Caco-2 (cell line): Measurements from ENCODE around the gene STAMBP. TPM values are rescaled to one million over a fixed set of nuclear protein-coding genes. Genes with fewer than 3 reads are reported as not detected.
A peak's percentile ranks its signal among the peaks of the same experiment; 100 is the strongest.
"Not testable (repeated sequence)": the region's sequence is repeated elsewhere in the genome, so short reads cannot be mapped to it uniquely, and the experiment has no call there.

ENCODE experiments used
- BruUV-seq: library from RNA; stranded (reverse); fragments of 400-500 nt; replicated peaks from 2 replicates; lab custom pipeline; 2021; lab: Mats Ljungman, UMichigan
- CTCF ChIA-PET: fragments of 300-600 bp; sonication (Branson Sonifier 250); formaldehyde crosslinking; loops from one replicate; lab custom pipeline; 2022; ENCODE audit warnings: antibody characterized with exemption; lab: Charles Lee
- POLR2A ChIA-PET: fragments of 300-600 bp; sonication (Branson Sonifier 250); formaldehyde crosslinking; loops from one replicate; lab custom pipeline; 2022; ENCODE audit warnings: antibody characterized with exemption; lab: Charles Lee
- DNase-seq, 2 experiments: peaks; one replicate each; pipeline versions ENCODE4 v3.0.0 to v3.0.0-alpha.2; 2020 to 2022
- H3K27me3 ChIP-seq: replicated peaks from 2 replicates; pipeline ENCODE4 v1.6.0; 2011; ENCODE audit warnings: low read length; ENCODE audit not compliant: control insufficient read depth, insufficient read depth
- H3K36me3 ChIP-seq: 2 replicates; pipeline ENCODE4 v1.5.1; 2011; ENCODE audit warnings: low read length; ENCODE audit not compliant: control insufficient read depth, insufficient read depth
- H3K4me1 ChIP-seq: fragments of 250-450 bp; sonication (Bioruptor Pico); 2 replicates; pipeline ENCODE4 v1.5.1; 2020; ENCODE audit warnings: mild to moderate bottlenecking
- H3K4me3 ChIP-seq: 2 replicates; pipeline ENCODE4 v1.5.1; 2011; ENCODE audit warnings: low read depth, mild to moderate bottlenecking, control low read depth, low read length
- H3K9me3 ChIP-seq: fragments of 250-450 bp; sonication (Bioruptor Pico); 2 replicates; pipeline ENCODE4 v1.5.1; 2020; ENCODE audit warnings: mild to moderate bottlenecking, moderate library complexity
- H3K27ac Mint-ChIP-seq: one replicate; pipeline ENCODE4 v1.8.0; 2022; ENCODE audit warnings: mixed read lengths; ENCODE audit not compliant: unreplicated experiment
- H3K27me3 Mint-ChIP-seq: one replicate; pipeline ENCODE4 v1.8.0; 2022; ENCODE audit warnings: mixed read lengths; ENCODE audit not compliant: insufficient read depth, unreplicated experiment
- H3K36me3 Mint-ChIP-seq: one replicate; pipeline ENCODE4 v1.8.0; 2022; ENCODE audit warnings: mild to moderate bottlenecking, mixed read lengths; ENCODE audit not compliant: insufficient read depth, unreplicated experiment
- H3K4me1 Mint-ChIP-seq: one replicate; pipeline ENCODE4 v1.8.0; 2022; ENCODE audit warnings: low read depth, mixed read lengths; ENCODE audit not compliant: unreplicated experiment
- H3K4me3 Mint-ChIP-seq: one replicate; pipeline ENCODE4 v1.8.0; 2022; ENCODE audit warnings: mild to moderate bottlenecking, moderate library complexity, mixed read lengths; ENCODE audit not compliant: unreplicated experiment
- H3K9me3 Mint-ChIP-seq: one replicate; pipeline ENCODE4 v1.8.0; 2022; ENCODE audit warnings: mixed read lengths; ENCODE audit not compliant: unreplicated experiment
- intact Hi-C: fragments of 100-400 bp; cut with micrococcal nuclease; formaldehyde crosslinking; loops from one replicate; pipeline ENCODE4 v1.10.0; 2022; ENCODE audit not compliant: unreplicated experiment
- total RNA-seq: library from RNA; stranded (reverse); gene quantifications from 2 replicates; pipeline ENCODE4 v1.2.3, GENCODE V29; 2022
- TF ChIP-seq, protein P1 (sequence below), 2 experiments: fragments of 200-600 bp in 1 of 2; IDR thresholded peaks; 1 replicate in 1 of 2; 2 replicates in 1 of 2; pipeline versions ENCODE4 v1.5.1 to v1.8.0; 2011 to 2022; ENCODE audit warnings: antibody characterized with exemption in 1 of 2, control low read depth in 1 of 2, inconsistent platforms in 1 of 2, low read depth in 1 of 2, low read length in 1 of 2, mild to moderate bottlenecking in 1 of 2, moderate library complexity in 1 of 2; ENCODE audit not compliant: insufficient read depth in 1 of 2, severe bottlenecking in 1 of 2, unreplicated experiment in 1 of 2

STAMBP gene
- total RNA-seq, 1 experiment from 2014 or later: 49.8 TPM

DNA sequence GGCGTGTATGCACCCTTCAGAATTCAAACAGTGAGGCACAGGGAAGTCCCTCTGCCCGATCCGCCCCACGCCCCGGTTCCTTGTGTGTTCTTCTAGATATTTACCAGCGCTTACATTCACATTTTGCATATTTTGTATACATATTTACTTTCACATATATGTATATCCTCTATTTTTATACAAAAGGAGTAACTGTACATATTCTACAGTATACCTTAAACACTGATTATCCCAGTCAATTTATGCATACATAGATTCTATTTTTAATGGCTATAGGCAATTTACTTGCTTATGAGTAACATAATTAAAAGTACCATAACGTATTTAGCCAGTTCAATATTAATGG, 48.6 kb upstream of the STAMBP start:
- Histone ChIP-seq H3K4me3 (peak overlapping the region; percentile 94), H3K4me1 (peaks cover 5% of the 10 kb centered on the region; the same call in 1 of the 2 replicates), H3K36me3 (peaks cover 1% of the 10 kb centered on the region; the same call in 1 of the 2 replicates), H3K27me3 (no peaks in the 10 kb centered on the region), H3K9me3 (no peaks in the 10 kb centered on the region)
- H3K27me3 Mint-ChIP-seq: no peaks in the 10 kb centered on the region
- BruUV-seq: no TSS peak
- H3K9me3 Mint-ChIP-seq: no peaks in the 10 kb centered on the region
- no peaks in the 10 kb centered on the region for H3K36me3 Mint-ChIP-seq
- TF ChIP-seq, protein P1, sequence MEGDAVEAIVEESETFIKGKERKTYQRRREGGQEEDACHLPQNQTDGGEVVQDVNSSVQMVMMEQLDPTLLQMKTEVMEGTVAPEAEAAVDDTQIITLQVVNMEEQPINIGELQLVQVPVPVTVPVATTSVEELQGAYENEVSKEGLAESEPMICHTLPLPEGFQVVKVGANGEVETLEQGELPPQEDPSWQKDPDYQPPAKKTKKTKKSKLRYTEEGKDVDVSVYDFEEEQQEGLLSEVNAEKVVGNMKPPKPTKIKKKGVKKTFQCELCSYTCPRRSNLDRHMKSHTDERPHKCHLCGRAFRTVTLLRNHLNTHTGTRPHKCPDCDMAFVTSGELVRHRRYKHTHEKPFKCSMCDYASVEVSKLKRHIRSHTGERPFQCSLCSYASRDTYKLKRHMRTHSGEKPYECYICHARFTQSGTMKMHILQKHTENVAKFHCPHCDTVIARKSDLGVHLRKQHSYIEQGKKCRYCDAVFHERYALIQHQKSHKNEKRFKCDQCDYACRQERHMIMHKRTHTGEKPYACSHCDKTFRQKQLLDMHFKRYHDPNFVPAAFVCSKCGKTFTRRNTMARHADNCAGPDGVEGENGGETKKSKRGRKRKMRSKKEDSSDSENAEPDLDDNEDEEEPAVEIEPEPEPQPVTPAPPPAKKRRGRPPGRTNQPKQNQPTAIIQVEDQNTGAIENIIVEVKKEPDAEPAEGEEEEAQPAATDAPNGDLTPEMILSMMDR (IDR thresholded peaks at IDR 0.05; ENCODE audit: insufficient read depth in 1 of 2, low read depth in 1 of 2, low read length in 1 of 2, severe bottlenecking in 1 of 2, unreplicated experiment in 1 of 2): no peak
- ChIA-PET CTCF (no interaction called here), POLR2A (interaction anchor here (0.9 kb wide), 1 partner anchor 216 kb away, joined by 3 read pairs; no protein-coding TSS in a partner anchor)
- H3K4me1 Mint-ChIP-seq: peaks cover 6% of the 10 kb centered on the region
- intact Hi-C loops: loop anchor here (1.0 kb wide), 1 partner anchor 43 kb away; the partner anchor contains the start of gene TPRKB
- H3K4me3 Mint-ChIP-seq: peak overlapping the region; percentile 93
- DNase-seq: no peak
- peak overlapping the region; percentile 89 for H3K27ac Mint-ChIP-seq

DNA sequence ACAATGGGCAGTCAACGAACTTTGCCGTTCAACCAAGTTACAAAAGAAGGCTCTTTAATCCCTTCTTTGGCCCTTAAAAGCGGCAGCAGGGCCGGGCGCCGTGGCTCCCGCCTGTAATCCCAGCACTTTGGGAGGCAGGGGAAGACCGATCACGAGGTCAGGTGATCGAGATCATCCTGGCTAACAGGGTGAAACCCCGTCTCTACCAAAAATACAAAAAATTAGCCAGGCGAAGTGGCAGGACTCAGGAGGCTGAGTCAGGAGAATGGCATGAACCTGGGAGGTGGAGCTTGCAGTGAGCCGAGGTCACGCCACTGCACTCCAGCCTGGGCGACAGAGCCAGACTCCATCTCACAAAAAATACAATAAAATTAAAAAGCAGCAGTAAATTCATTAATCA, 45.4 kb upstream of the STAMBP start:
- H3K4me3 Mint-ChIP-seq, H3K9me3 ChIP-seq, H3K4me3 ChIP-seq, H3K4me1 Mint-ChIP-seq, H3K36me3 Mint-ChIP-seq, BruUV-seq, H3K27ac Mint-ChIP-seq, H3K9me3 Mint-ChIP-seq, H3K36me3 ChIP-seq, H3K27me3 Mint-ChIP-seq, POLR2A ChIA-PET, DNase-seq, H3K4me1 ChIP-seq, H3K27me3 ChIP-seq, intact Hi-C loops, CTCF ChIA-PET: not testable (repeated sequence)

DNA sequence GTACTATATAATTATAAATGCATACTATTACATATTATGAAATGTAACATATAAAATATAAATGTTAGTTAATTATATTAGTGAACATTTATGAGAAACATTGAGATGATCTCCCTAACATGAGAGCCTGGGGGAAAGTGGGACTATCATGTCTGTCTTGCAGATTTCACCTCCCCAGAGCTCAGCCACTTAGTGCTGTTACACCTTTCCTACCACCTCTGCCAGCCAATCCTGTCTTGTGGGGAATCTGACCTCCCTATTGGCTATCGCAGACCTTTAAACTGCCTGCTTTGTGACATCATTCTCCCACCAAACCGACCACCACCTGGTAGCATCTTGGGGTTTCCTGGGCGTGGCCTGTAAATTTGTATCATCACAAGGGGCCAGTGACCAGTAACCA, 44.9 kb upstream of the STAMBP start, which contains the start of gene C2orf78:
C2orf78 (plus strand) TSS at position 301 of the 400 bp plus-strand sequence. CDS start 127 bp downstream, outside the sequence.
- H3K27me3 Mint-ChIP-seq, CTCF ChIA-PET, H3K4me1 ChIP-seq, BruUV-seq, H3K36me3 ChIP-seq, H3K4me1 Mint-ChIP-seq, H3K4me3 ChIP-seq, H3K27me3 ChIP-seq, POLR2A ChIA-PET, H3K9me3 Mint-ChIP-seq, DNase-seq, H3K27ac Mint-ChIP-seq, H3K36me3 Mint-ChIP-seq, intact Hi-C loops, H3K9me3 ChIP-seq, H3K4me3 Mint-ChIP-seq: not testable (repeated sequence)

DNA sequence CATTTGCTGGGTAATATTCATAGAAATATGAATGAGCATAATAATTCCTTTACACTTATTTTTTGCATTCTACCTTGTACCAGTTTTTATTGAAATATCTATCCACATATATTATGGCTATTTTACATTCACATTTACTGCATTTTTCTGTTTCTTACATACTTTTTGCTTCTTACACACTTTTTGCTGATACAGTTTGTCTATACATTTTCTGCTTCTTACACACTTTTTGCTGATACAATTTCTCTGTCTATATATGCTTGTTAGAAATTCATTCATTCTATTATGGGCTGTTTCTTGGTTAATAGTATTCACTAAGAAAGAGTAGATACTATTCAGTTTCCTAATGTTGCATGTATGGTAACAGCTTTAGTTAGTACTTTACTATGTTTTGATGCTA, 16.9 kb upstream of the STAMBP start:
- Histone ChIP-seq H3K9me3 (no peaks in the 10 kb centered on the region), H3K4me1 (0 out of 2 replicates have a peak, but pooled peaks cover 2% of the 10 kb centered on the region), H3K27me3 (no peaks in the 10 kb centered on the region), H3K36me3 (no peaks in the 10 kb centered on the region), H3K4me3 (no peak overlapping the region)
- TF ChIP-seq, protein P1 (IDR thresholded peaks at IDR 0.05; ENCODE audit: insufficient read depth in 1 of 2, low read depth in 1 of 2, low read length in 1 of 2, severe bottlenecking in 1 of 2, unreplicated experiment in 1 of 2): no peak
- no TSS peak for BruUV-seq
- H3K36me3 Mint-ChIP-seq: no peaks in the 10 kb centered on the region
- H3K27me3 Mint-ChIP-seq: peaks cover 3% of the 10 kb centered on the region
- ChIA-PET CTCF (no interaction called here), POLR2A (interaction anchor here (0.7 kb wide), 1 partner anchor 118 kb away, joined by 4 read pairs; no protein-coding TSS in a partner anchor)
- no peak for DNase-seq
- H3K27ac Mint-ChIP-seq: no peak overlapping the region
- H3K4me1 Mint-ChIP-seq: no peaks in the 10 kb centered on the region
- no peaks in the 10 kb centered on the region for H3K9me3 Mint-ChIP-seq
- intact Hi-C loops: no loop called here
- no peak overlapping the region for H3K4me3 Mint-ChIP-seq
